Subcutaneous preadipocyte (primary cell): ENCODE measurements around the gene TCF25. TPM values are rescaled to one million over a fixed set of nuclear protein-coding genes. Genes with fewer than 3 reads are reported as not detected.

Experiments used
- total RNA-seq: library from RNA; depleted of rRNA; stranded (reverse); fragments of >200 nt; gene quantifications from 2 replicates; pipeline ENCODE4 v1.2.3, GENCODE V29; 2012

Gene TCF25
- total RNA-seq: 159 and 180 TPM in 2 replicates

GRCh38 chr16:89873109-89873971 lies at the start of gene TCF25:
TSS of gene TCF25 (plus strand) at chr16:89873592. CDS start at chr16:89873668, 76 bp downstream.

GRCh38 chr16:89828199-89828869 lies 45.1 kb upstream of the TCF25 start, which contains the start of gene SPIRE2:
TSS of gene SPIRE2 (plus strand) at chr16:89828475. CDS start at chr16:89828551, 76 bp downstream.

GRCh38 chr16:89918453-89919347 lies 45.3 kb downstream of the TCF25 start, which contains the start of gene MC1R:
TSS of gene MC1R (plus strand) at chr16:89918862. CDS start at chr16:89919259, 397 bp downstream.

GRCh38 chr16:89922884-89923639 lies 49.7 kb downstream of the TCF25 start, which contains the start of gene TUBB3:
TSS of gene TUBB3 (plus strand) at chr16:89923342. CDS start at chr16:89923402, 60 bp downstream.

Other genes starting within 250 kb of the TCF25 start
- 107 and 114 TPM in 2 replicates for gene CHMP1A, start 215.9 kb upstream of the TCF25 start, total RNA-seq
- 2.6 and 2.9 TPM in 2 replicates for gene SPATA33, start 215.8 kb upstream of the TCF25 start, total RNA-seq
- 32.3 and 33.8 TPM in 2 replicates for gene CDK10, start 186.9 kb upstream of the TCF25 start, total RNA-seq
- 9.6 and 11.5 TPM in 2 replicates for gene SPATA2L, start 171.9 kb upstream of the TCF25 start, total RNA-seq
- 6.8 and 7.7 TPM in 2 replicates for gene VPS9D1, start 152.7 kb upstream of the TCF25 start, total RNA-seq
- gene ZNF276, start 152.1 kb upstream of the TCF25 start, total RNA-seq: 8.8 and 16.2 TPM in 2 replicates
- 17.3 and 35.8 TPM in 2 replicates for gene FANCA, start 56.9 kb upstream of the TCF25 start, total RNA-seq
- gene SPIRE2, start 45.1 kb upstream of the TCF25 start, total RNA-seq: 2.6 and 3.9 TPM in 2 replicates
- gene MC1R, start 45.3 kb downstream of the TCF25 start, total RNA-seq: 3.3 TPM in 2 replicates
- gene TUBB3, start 49.8 kb downstream of the TCF25 start, total RNA-seq: 248 and 348 TPM in 2 replicates
- 49.6 and 51.6 TPM in 2 replicates for gene DEF8, start 75.2 kb downstream of the TCF25 start, total RNA-seq
- not detected in 2 replicates for gene DBNDD1, start 145.9 kb downstream of the TCF25 start, total RNA-seq
- gene PRDM7, start 203.7 kb downstream of the TCF25 start, total RNA-seq: not detected in 2 replicates